ENCODE results near the gene SMIM7.
A peak's percentile ranks its signal among the peaks of the same experiment; 100 is the strongest.
"Not testable (repeated sequence)": the region's sequence is repeated elsewhere in the genome, so short reads cannot be mapped to it uniquely, and the experiment has no call there.

The SMIM7 gene

GRCh38 chr19:16678498-16678897 is 18.6 kb upstream of the SMIM7 start:
- Histone ChIP-seq H2AK5ac (ENCODE audit: low read length) (no peak overlapping the region), H3K79me1 (ENCODE audit: low read length) (no peaks in the 10 kb centered on the region), H2BK12ac (ENCODE audit: low read length) (no peak overlapping the region), H3K79me2 (ENCODE audit: control insufficient read depth, insufficient read depth, low read length, poor library complexity) (no peaks in the 10 kb centered on the region), H2BK5ac (ENCODE audit: low read depth, low read length, poor library complexity) (no peak overlapping the region), H3K9ac (ENCODE audit: low read length) (no peak overlapping the region), H3K27ac (ENCODE audit: low read depth, low read length) (no peak overlapping the region), H3K4me2 (ENCODE audit: low read length) (no peak overlapping the region), H3K4me3 (ENCODE audit: low read depth, low read length) (no peak overlapping the region), H3K9me3 (ENCODE audit: insufficient read depth, low read depth, low read length) (peaks cover 4% of the 10 kb centered on the region), H4K8ac (ENCODE audit: low read depth, low read length) (no peak overlapping the region), H3K36me3 (ENCODE audit: control insufficient read depth in 1 of 2, insufficient read depth in 2 of 2, low read length in 2 of 2) (no peaks in the 10 kb centered on the region), H3K23ac (ENCODE audit: low read length) (no peak overlapping the region), H2AFZ (ENCODE audit: insufficient read depth, low read length, poor library complexity) (no peak overlapping the region), H3K4me1 (ENCODE audit: control insufficient read depth in 1 of 2, insufficient read depth in 2 of 2, low read length in 2 of 2) (no peaks in the 10 kb centered on the region), H3K18ac (ENCODE audit: low read length) (no peak overlapping the region), H2BK120ac (ENCODE audit: insufficient read depth, low read length, poor library complexity) (no peak overlapping the region), H4K91ac (ENCODE audit: low read depth, low read length) (no peak overlapping the region), H3K14ac (ENCODE audit: low read length) (no peak overlapping the region), H4K12ac (ENCODE audit: low read depth, low read length) (no peak overlapping the region), H3K27me3 (ENCODE audit: insufficient read depth, low read length) (no peaks in the 10 kb centered on the region), H3K4ac (ENCODE audit: low read depth, low read length) (no peak overlapping the region)
- WGBS (ENCODE audit: extremely low coverage, insufficient coverage, insufficient read length) = no CpG with 5 or more reads among the region's 9 CpGs
- peak; percentile 74 to 80 for DNase-seq

- H3K14ac ChIP-seq (ENCODE audit: low read length) = no peak overlapping the region
- H3K23ac ChIP-seq (ENCODE audit: low read length) = no peak overlapping the region
- no peak overlapping the region for H2BK12ac ChIP-seq (ENCODE audit: low read length)
- no peak overlapping the region for H3K18ac ChIP-seq (ENCODE audit: low read length)
- no peaks in the 10 kb centered on the region for H3K79me1 ChIP-seq (ENCODE audit: low read length)
- no peak overlapping the region for H3K9ac ChIP-seq (ENCODE audit: low read length)
- no peak overlapping the region for H3K4me2 ChIP-seq (ENCODE audit: low read length)
- H2BK120ac ChIP-seq (ENCODE audit: insufficient read depth, low read length, poor library complexity) = no peak overlapping the region
- no peaks in the 10 kb centered on the region for H3K36me3 ChIP-seq (ENCODE audit: control insufficient read depth in 1 of 2, insufficient read depth in 2 of 2, low read length in 2 of 2)
- H2BK5ac ChIP-seq (ENCODE audit: low read depth, low read length, poor library complexity) = no peak overlapping the region
- H2AK5ac ChIP-seq (ENCODE audit: low read length) = no peak overlapping the region
- DNase-seq = peak in 1 of 2 donors; percentile 48
- no peaks in the 10 kb centered on the region for H3K4me1 ChIP-seq (ENCODE audit: control insufficient read depth in 1 of 2, insufficient read depth in 2 of 2, low read length in 2 of 2)
- H4K12ac ChIP-seq (ENCODE audit: low read depth, low read length) = no peak overlapping the region
- no peak overlapping the region for H2AFZ ChIP-seq (ENCODE audit: insufficient read depth, low read length, poor library complexity)
- no peak overlapping the region for H4K8ac ChIP-seq (ENCODE audit: low read depth, low read length)
- H3K9me3 ChIP-seq (ENCODE audit: insufficient read depth, low read depth, low read length) = peaks cover 4% of the 10 kb centered on the region
- H3K4ac ChIP-seq (ENCODE audit: low read depth, low read length) = no peak overlapping the region
- no peak overlapping the region for H3K27ac ChIP-seq (ENCODE audit: low read depth, low read length)
- no peaks in the 10 kb centered on the region for H3K79me2 ChIP-seq (ENCODE audit: control insufficient read depth, insufficient read depth, low read length, poor library complexity)
- H4K91ac ChIP-seq (ENCODE audit: low read depth, low read length) = no peak overlapping the region
- H3K4me3 ChIP-seq (ENCODE audit: low read depth, low read length) = no peak overlapping the region
- no peaks in the 10 kb centered on the region for H3K27me3 ChIP-seq (ENCODE audit: insufficient read depth, low read length)
Measured at GRCh38 chr19:16677055-16677454, 17.1 kb upstream of the SMIM7 start.

GRCh38 chr19:16676101-16676798 is 16.3 kb upstream of the SMIM7 start:
- no CpG with 5 or more reads among the region's 15 CpGs for WGBS (ENCODE audit: extremely low coverage, insufficient coverage, insufficient read length)
- H3K4ac ChIP-seq (ENCODE audit: low read depth, low read length) = no peak overlapping the region
- H3K23ac ChIP-seq (ENCODE audit: low read length) = no peak overlapping the region
- no peak overlapping the region for H4K12ac ChIP-seq (ENCODE audit: low read depth, low read length)
- H4K91ac ChIP-seq (ENCODE audit: low read depth, low read length) = no peak overlapping the region
- H3K9ac ChIP-seq (ENCODE audit: low read length) = no peak overlapping the region
- H3K9me3 ChIP-seq (ENCODE audit: insufficient read depth, low read depth, low read length) = no peaks in the 10 kb centered on the region
- no peak overlapping the region for H3K27ac ChIP-seq (ENCODE audit: low read depth, low read length)
- DNase-seq = peak; percentile 70 to 86
- H2BK120ac ChIP-seq (ENCODE audit: insufficient read depth, low read length, poor library complexity) = no peak overlapping the region
- no peak overlapping the region for H3K4me2 ChIP-seq (ENCODE audit: low read length)
- H2AK5ac ChIP-seq (ENCODE audit: low read length) = no peak overlapping the region
- no peaks in the 10 kb centered on the region for H3K4me1 ChIP-seq (ENCODE audit: control insufficient read depth in 1 of 2, insufficient read depth in 2 of 2, low read length in 2 of 2)
- H3K14ac ChIP-seq (ENCODE audit: low read length) = no peak overlapping the region
- peaks cover 0 to 3% of the 10 kb centered on the region in 2 experiments for H3K36me3 ChIP-seq (ENCODE audit: control insufficient read depth in 1 of 2, insufficient read depth in 2 of 2, low read length in 2 of 2)
- H2BK5ac ChIP-seq (ENCODE audit: low read depth, low read length, poor library complexity) = no peak overlapping the region
- no peaks in the 10 kb centered on the region for H3K79me2 ChIP-seq (ENCODE audit: control insufficient read depth, insufficient read depth, low read length, poor library complexity)
- no peak overlapping the region for H4K8ac ChIP-seq (ENCODE audit: low read depth, low read length)
- no peak overlapping the region for H3K18ac ChIP-seq (ENCODE audit: low read length)
- no peaks in the 10 kb centered on the region for H3K79me1 ChIP-seq (ENCODE audit: low read length)
- H2BK12ac ChIP-seq (ENCODE audit: low read length) = no peak overlapping the region
- no peaks in the 10 kb centered on the region for H3K27me3 ChIP-seq (ENCODE audit: insufficient read depth, low read length)
- no peak overlapping the region for H3K4me3 ChIP-seq (ENCODE audit: low read depth, low read length)
- no peak overlapping the region for H2AFZ ChIP-seq (ENCODE audit: insufficient read depth, low read length, poor library complexity)

DNA sequence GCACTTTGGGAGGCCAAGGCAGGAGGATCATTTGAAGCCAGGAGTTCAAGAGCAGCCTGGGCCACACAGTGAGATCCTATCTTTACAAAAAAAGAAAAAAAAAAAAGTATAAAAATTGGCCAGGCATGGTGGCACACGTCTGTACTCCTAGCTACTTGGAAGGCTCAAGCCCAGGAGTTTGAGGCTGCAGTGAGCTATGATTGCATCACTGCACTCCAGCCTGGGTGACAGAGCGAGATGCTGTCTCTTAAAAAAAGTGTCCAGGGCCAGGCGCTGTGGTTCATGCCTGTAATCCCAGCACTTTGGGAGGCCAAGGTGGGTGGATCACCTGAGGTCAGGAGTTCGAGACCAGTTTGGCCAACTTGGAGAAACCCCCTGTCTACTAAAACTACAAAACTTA is 13.9 kb upstream of the SMIM7 start:
- not testable (repeated sequence) for H2AK5ac ChIP-seq (ENCODE audit: low read length); H3K18ac ChIP-seq (ENCODE audit: low read length); DNase-seq; H2BK120ac ChIP-seq (ENCODE audit: insufficient read depth, low read length, poor library complexity); H3K4me3 ChIP-seq (ENCODE audit: low read depth, low read length); H3K9me3 ChIP-seq (ENCODE audit: insufficient read depth, low read depth, low read length); H3K36me3 ChIP-seq (ENCODE audit: control insufficient read depth in 1 of 2, insufficient read depth in 2 of 2, low read length in 2 of 2); H3K4ac ChIP-seq (ENCODE audit: low read depth, low read length); H4K91ac ChIP-seq (ENCODE audit: low read depth, low read length); H2BK5ac ChIP-seq (ENCODE audit: low read depth, low read length, poor library complexity); H3K23ac ChIP-seq (ENCODE audit: low read length); H4K8ac ChIP-seq (ENCODE audit: low read depth, low read length); H2BK12ac ChIP-seq (ENCODE audit: low read length); H3K27ac ChIP-seq (ENCODE audit: low read depth, low read length); H3K27me3 ChIP-seq (ENCODE audit: insufficient read depth, low read length); H3K4me2 ChIP-seq (ENCODE audit: low read length); H3K4me1 ChIP-seq (ENCODE audit: control insufficient read depth in 1 of 2, insufficient read depth in 2 of 2, low read length in 2 of 2); H3K79me1 ChIP-seq (ENCODE audit: low read length); H4K12ac ChIP-seq (ENCODE audit: low read depth, low read length); H3K9ac ChIP-seq (ENCODE audit: low read length); H3K79me2 ChIP-seq (ENCODE audit: control insufficient read depth, insufficient read depth, low read length, poor library complexity); H2AFZ ChIP-seq (ENCODE audit: insufficient read depth, low read length, poor library complexity); H3K14ac ChIP-seq (ENCODE audit: low read length)
- WGBS (ENCODE audit: extremely low coverage, insufficient coverage, insufficient read length) = no CpG with 5 or more reads among the region's 4 CpGs

Measured in trophoblast cell (in vitro differentiated cells and primary cell).